OCI-LY7 (cell line): ENCODE data around the gene DEXI. TPM values are rescaled to one million over a fixed set of nuclear protein-coding genes. Genes with fewer than 3 reads are reported as not detected.

Experiments used
- BruUV-seq: library from RNA; stranded (reverse); fragments of 400-500 nt; replicated peaks from 2 replicates; lab custom pipeline; 2021; lab: Mats Ljungman, UMichigan
- CTCF ChIA-PET: fragments of 300-600 bp; sonication (Branson Sonifier 250); formaldehyde crosslinking; loops from one replicate; lab custom pipeline; 2022; ENCODE audit warnings: antibody characterized with exemption; ENCODE audit not compliant: unreplicated experiment; lab: Charles Lee
- POLR2A ChIA-PET: fragments of 300-600 bp; sonication (Branson Sonifier 250); formaldehyde crosslinking; loops from one replicate; lab custom pipeline; 2022; ENCODE audit warnings: antibody characterized with exemption; lab: Charles Lee
- DNase-seq: peaks from one replicate; pipeline ENCODE4 v3.0.0-alpha.2; 2015; ENCODE audit warnings: low spot score
- H2AFZ ChIP-seq: fragments of 200-600 bp; sonication (generic), shearing (Covaris generic); 2 replicates; pipeline ENCODE4 v1.6.1; 2014; ENCODE audit warnings: mild to moderate bottlenecking, antibody characterized with exemption, low read length, moderate library complexity
- H3K27ac ChIP-seq: fragments of 200-600 bp; sonication (generic); 2 replicates; pipeline ENCODE4 v1.5.1; 2014; ENCODE audit warnings: mixed run types, low read depth, mild to moderate bottlenecking, moderate library complexity, low read length, inconsistent platforms; ENCODE audit not compliant: poor library complexity, severe bottlenecking
- H3K36me3 ChIP-seq: fragments of 200-600 bp; sonication (generic); 2 replicates; pipeline ENCODE4 v1.6.1; 2014; ENCODE audit warnings: mild to moderate bottlenecking, antibody characterized with exemption, low read length, moderate library complexity, mixed read lengths; ENCODE audit not compliant: insufficient read depth
- H3K4me1 ChIP-seq: fragments of 200-600 bp; sonication (generic); 2 replicates; pipeline ENCODE4 v1.5.1; 2014; ENCODE audit warnings: mild to moderate bottlenecking, low read length; ENCODE audit not compliant: insufficient read depth, poor library complexity, severe bottlenecking
- H3K4me2 ChIP-seq: fragments of 200-600 bp; sonication (generic); 2 replicates; pipeline ENCODE4 v1.6.1; 2014; ENCODE audit warnings: mild to moderate bottlenecking, low read length
- H3K4me3 ChIP-seq: fragments of 200-600 bp; sonication (generic); 2 replicates; pipeline ENCODE4 v1.5.1; 2014; ENCODE audit warnings: mild to moderate bottlenecking, low read depth, low read length; ENCODE audit not compliant: poor library complexity, severe bottlenecking
- H3K79me2 ChIP-seq: fragments of 200-600 bp; sonication (generic); 2 replicates; pipeline ENCODE4 v1.6.1; 2016; ENCODE audit warnings: low read depth, mild to moderate bottlenecking, low read length, moderate library complexity, mixed read lengths; ENCODE audit not compliant: insufficient read depth
- H3K9me2 ChIP-seq: fragments of 200-600 bp; sonication (generic); 2 replicates; pipeline ENCODE4 v1.6.1; 2016; ENCODE audit warnings: mild to moderate bottlenecking, low read length, mixed read lengths; ENCODE audit not compliant: insufficient read depth
- H3K9me3 ChIP-seq: fragments of 200-600 bp; sonication (generic); 2 replicates; pipeline ENCODE4 v1.6.1; 2014; ENCODE audit warnings: mild to moderate bottlenecking, mixed run types, low read length, mixed read lengths
- H4K20me1 ChIP-seq: fragments of 200-600 bp; sonication (generic); 2 replicates; pipeline ENCODE4 v1.6.1; 2014; ENCODE audit warnings: mild to moderate bottlenecking, antibody characterized with exemption, low read length, moderate library complexity, mixed read lengths; ENCODE audit not compliant: insufficient read depth
- EZH2phosphoT487 ChIP-seq: fragments of 200-600 bp; sonication (generic); IDR thresholded peaks from 2 replicates; pipeline ENCODE4 v1.6.1; 2018; ENCODE audit warnings: low read depth, borderline replicate concordance, mild to moderate bottlenecking, mixed run types, antibody characterized with exemption, low read length, moderate library complexity, mixed read lengths
- intact Hi-C: fragments of 100-400 bp; cut with micrococcal nuclease; formaldehyde crosslinking; loops from one replicate; pipeline ENCODE4 v1.10.0; 2022; ENCODE audit not compliant: unreplicated experiment
- total RNA-seq, 2 experiments: library from RNA; depleted of rRNA in 1 of 2; stranded (reverse); fragments of >200 nt in 1 of 2; shearing (Covaris generic) in 1 of 2; gene quantifications; 2 replicates each; pipeline ENCODE4 v1.2.3, GENCODE V29; 2014 to 2022
- TF ChIP-seq, protein P1 (sequence below): fragments of 200-600 bp; sonication (generic); conservative IDR thresholded peaks from 2 replicates; pipeline ENCODE4 v1.5.1; 2014; ENCODE audit warnings: mild to moderate bottlenecking, antibody characterized with exemption, low read length, moderate library complexity, mixed read lengths

Gene DEXI
- total RNA-seq, 2 experiments from 2014 or later = 15.1 to 17.6 TPM

GRCh38 chr16:10932959-10933710 is 9.1 kb downstream of the DEXI start:
- H3K9me2 ChIP-seq = no peaks in the 10 kb centered on the region
- no peaks in the 10 kb centered on the region for H4K20me1 ChIP-seq
- TF ChIP-seq EZH2phosphoT487 = no peak
- TF ChIP-seq, protein P1, sequence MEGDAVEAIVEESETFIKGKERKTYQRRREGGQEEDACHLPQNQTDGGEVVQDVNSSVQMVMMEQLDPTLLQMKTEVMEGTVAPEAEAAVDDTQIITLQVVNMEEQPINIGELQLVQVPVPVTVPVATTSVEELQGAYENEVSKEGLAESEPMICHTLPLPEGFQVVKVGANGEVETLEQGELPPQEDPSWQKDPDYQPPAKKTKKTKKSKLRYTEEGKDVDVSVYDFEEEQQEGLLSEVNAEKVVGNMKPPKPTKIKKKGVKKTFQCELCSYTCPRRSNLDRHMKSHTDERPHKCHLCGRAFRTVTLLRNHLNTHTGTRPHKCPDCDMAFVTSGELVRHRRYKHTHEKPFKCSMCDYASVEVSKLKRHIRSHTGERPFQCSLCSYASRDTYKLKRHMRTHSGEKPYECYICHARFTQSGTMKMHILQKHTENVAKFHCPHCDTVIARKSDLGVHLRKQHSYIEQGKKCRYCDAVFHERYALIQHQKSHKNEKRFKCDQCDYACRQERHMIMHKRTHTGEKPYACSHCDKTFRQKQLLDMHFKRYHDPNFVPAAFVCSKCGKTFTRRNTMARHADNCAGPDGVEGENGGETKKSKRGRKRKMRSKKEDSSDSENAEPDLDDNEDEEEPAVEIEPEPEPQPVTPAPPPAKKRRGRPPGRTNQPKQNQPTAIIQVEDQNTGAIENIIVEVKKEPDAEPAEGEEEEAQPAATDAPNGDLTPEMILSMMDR = no peak
- H2AFZ ChIP-seq = no peak overlapping the region
- H3K79me2 ChIP-seq = no peaks in the 10 kb centered on the region
- intact Hi-C loops = no loop called here
- BruUV-seq = no TSS peak
- CTCF ChIA-PET = no interaction called here
- H3K4me3 ChIP-seq = no peak overlapping the region
- H3K4me2 ChIP-seq = no peak overlapping the region
- H3K36me3 ChIP-seq = peaks cover 22% of the 10 kb centered on the region; the same call in 1 of the 2 replicates
- no peak overlapping the region for H3K27ac ChIP-seq
- peaks cover 15% of the 10 kb centered on the region for H3K4me1 ChIP-seq
- POLR2A ChIA-PET = interaction anchor here (0.9 to 1.4 kb wide), 3 partner anchors 9 to 12 kb away, joined by 3 to 4 read pairs (median 3); partner anchors contain the start of gene DEXI
- no peak for DNase-seq
- H3K9me3 ChIP-seq = no peaks in the 10 kb centered on the region

DNA sequence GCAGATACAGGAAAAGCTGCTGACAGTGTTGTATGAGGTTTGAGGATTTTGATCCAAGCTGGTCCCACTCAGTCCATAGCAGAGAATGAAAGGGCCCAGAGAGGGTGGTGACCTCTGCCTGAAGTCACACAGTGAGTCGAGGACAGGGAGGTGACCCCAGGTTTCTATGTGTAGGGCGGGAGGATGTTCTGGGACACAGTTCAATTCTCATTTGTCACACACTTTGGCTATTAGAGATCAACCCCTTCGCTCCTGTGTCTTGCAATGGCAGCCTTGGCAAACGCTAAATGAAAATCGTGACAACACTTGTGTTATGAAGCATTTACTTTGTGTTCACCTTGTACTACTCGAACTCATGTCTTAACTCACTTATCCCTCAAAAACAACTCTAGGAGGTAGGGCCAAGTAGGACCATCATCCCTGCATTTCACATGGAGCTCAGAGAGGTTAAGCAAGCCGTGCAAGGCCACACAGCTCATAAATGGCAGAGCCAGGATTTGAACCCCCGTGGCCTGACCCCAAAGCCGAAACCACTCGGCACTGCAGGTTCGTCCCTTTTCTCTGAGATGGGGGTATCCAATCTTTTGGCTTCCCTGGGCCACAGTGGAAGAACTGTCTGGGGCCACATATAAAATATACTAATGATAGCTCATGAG is 10.2 kb downstream of the DEXI start:
- BruUV-seq = no TSS peak
- no peak overlapping the region for H3K27ac ChIP-seq
- H3K36me3 ChIP-seq = peaks cover 28% of the 10 kb centered on the region; the same call in 1 of the 2 replicates
- TF ChIP-seq, protein P1 = no peak
- TF ChIP-seq EZH2phosphoT487 = no peak
- DNase-seq = no peak
- no peak overlapping the region for H3K4me3 ChIP-seq
- no peaks in the 10 kb centered on the region for H3K79me2 ChIP-seq
- H3K4me1 ChIP-seq = peaks cover 6% of the 10 kb centered on the region
- no peak overlapping the region for H3K4me2 ChIP-seq
- H4K20me1 ChIP-seq = no peaks in the 10 kb centered on the region
- intact Hi-C loops = no loop called here
- H3K9me2 ChIP-seq = no peaks in the 10 kb centered on the region
- CTCF ChIA-PET = interaction anchor here (0.5 to 1.4 kb wide), 2 partner anchors 9 to 414 kb away, joined by 4 to 5 read pairs; no protein-coding TSS in a partner anchor
- H3K9me3 ChIP-seq = no peaks in the 10 kb centered on the region
- H2AFZ ChIP-seq = no peak overlapping the region
- POLR2A ChIA-PET = interaction anchor here (0.6 to 1.4 kb wide), 4 partner anchors 10 to 54 kb away, joined by 3 to 4 read pairs (median 4); partner anchors contain the start of gene DEXI
